ENCODE data around the gene ARL4D.

DNA sequence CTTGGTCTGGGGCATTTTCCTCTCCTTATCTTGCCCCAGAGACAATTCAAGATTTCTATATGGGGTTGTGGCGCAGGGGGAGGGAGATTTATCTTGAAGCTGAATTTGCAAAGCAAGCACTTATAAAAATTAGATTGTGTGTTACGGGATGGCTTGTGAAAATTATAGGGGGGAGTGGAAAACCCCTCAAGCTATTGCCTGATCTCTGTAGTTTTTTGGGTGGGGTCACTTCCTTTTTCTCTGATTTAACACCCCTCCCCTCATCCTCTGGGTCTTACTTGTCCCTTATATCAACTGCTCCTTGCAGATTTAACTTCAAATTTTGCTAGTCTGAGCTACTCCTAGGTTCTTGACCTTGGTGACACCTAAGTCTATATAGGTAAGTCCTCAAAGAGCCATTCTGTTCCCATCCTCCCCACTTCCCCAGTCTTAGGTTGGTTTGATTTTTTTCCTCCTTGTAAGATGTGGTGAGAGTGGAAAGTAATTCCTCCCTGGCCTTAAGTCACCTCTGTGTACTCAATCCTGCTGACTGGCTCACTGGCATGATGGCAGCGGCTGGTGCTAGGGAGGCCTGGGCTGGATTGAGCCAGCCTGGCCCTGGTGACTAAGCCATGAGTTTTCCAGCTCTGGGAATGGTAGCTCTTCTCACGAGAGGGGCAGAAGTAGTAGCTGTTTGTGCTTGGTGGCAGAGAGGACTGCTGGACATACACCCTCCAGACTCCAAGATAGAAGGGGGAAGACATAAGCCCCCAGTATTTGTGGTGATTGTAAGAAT, 2.3 kb downstream of the ARL4D start:
- TF ChIP-seq, protein P1, sequence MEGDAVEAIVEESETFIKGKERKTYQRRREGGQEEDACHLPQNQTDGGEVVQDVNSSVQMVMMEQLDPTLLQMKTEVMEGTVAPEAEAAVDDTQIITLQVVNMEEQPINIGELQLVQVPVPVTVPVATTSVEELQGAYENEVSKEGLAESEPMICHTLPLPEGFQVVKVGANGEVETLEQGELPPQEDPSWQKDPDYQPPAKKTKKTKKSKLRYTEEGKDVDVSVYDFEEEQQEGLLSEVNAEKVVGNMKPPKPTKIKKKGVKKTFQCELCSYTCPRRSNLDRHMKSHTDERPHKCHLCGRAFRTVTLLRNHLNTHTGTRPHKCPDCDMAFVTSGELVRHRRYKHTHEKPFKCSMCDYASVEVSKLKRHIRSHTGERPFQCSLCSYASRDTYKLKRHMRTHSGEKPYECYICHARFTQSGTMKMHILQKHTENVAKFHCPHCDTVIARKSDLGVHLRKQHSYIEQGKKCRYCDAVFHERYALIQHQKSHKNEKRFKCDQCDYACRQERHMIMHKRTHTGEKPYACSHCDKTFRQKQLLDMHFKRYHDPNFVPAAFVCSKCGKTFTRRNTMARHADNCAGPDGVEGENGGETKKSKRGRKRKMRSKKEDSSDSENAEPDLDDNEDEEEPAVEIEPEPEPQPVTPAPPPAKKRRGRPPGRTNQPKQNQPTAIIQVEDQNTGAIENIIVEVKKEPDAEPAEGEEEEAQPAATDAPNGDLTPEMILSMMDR (IDR thresholded peaks at IDR 0.05 in 2 of 3, conservative IDR thresholded peaks at IDR 0.05 in 1 of 3; ENCODE audit: borderline replicate concordance in 1 of 3, insufficient read depth in 1 of 3, low read depth in 2 of 3, low read length in 2 of 3), result no peak
- TF ChIP-seq POLR2A (IDR thresholded peaks at IDR 0.05; ENCODE audit: borderline replicate concordance, extremely low read depth, insufficient read depth, insufficient read length), result no peak
- TF ChIP-seq, protein P2, sequence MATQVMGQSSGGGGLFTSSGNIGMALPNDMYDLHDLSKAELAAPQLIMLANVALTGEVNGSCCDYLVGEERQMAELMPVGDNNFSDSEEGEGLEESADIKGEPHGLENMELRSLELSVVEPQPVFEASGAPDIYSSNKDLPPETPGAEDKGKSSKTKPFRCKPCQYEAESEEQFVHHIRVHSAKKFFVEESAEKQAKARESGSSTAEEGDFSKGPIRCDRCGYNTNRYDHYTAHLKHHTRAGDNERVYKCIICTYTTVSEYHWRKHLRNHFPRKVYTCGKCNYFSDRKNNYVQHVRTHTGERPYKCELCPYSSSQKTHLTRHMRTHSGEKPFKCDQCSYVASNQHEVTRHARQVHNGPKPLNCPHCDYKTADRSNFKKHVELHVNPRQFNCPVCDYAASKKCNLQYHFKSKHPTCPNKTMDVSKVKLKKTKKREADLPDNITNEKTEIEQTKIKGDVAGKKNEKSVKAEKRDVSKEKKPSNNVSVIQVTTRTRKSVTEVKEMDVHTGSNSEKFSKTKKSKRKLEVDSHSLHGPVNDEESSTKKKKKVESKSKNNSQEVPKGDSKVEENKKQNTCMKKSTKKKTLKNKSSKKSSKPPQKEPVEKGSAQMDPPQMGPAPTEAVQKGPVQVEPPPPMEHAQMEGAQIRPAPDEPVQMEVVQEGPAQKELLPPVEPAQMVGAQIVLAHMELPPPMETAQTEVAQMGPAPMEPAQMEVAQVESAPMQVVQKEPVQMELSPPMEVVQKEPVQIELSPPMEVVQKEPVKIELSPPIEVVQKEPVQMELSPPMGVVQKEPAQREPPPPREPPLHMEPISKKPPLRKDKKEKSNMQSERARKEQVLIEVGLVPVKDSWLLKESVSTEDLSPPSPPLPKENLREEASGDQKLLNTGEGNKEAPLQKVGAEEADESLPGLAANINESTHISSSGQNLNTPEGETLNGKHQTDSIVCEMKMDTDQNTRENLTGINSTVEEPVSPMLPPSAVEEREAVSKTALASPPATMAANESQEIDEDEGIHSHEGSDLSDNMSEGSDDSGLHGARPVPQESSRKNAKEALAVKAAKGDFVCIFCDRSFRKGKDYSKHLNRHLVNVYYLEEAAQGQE (IDR thresholded peaks at IDR 0.05; ENCODE audit: low read depth), result no peak
- no peak for TF ChIP-seq JUND (IDR thresholded peaks at IDR 0.05)
- TF ChIP-seq EZH2phosphoT487 (IDR thresholded peaks at IDR 0.05; ENCODE audit: borderline replicate concordance), result no peak
- TF ChIP-seq EZH2 (IDR thresholded peaks at IDR 0.05), result no peak
- TF ChIP-seq POLR2AphosphoS5 (IDR thresholded peaks at IDR 0.05; ENCODE audit: low read depth, low read length), result no peak
- TF ChIP-seq, protein P3, sequence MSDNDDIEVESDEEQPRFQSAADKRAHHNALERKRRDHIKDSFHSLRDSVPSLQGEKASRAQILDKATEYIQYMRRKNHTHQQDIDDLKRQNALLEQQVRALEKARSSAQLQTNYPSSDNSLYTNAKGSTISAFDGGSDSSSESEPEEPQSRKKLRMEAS (IDR thresholded peaks at IDR 0.05), result peak; percentile 31; the same call in 1 of the 2 replicates
- no peak for TF ChIP-seq CEBPB (IDR thresholded peaks at IDR 0.05; ENCODE audit: low read depth)

All from HCT116 (cell line).